ENCODE measurements around the gene PHF12. TPM values are rescaled to one million over a fixed set of nuclear protein-coding genes. Genes with fewer than 3 reads are reported as not detected.
"Not testable (repeated sequence)": the region's sequence is repeated elsewhere in the genome, so short reads cannot be mapped to it uniquely, and the experiment has no call there.

Gene PHF12
- total RNA-seq, 1 donor from 2014 or later = 69.3 TPM

DNA sequence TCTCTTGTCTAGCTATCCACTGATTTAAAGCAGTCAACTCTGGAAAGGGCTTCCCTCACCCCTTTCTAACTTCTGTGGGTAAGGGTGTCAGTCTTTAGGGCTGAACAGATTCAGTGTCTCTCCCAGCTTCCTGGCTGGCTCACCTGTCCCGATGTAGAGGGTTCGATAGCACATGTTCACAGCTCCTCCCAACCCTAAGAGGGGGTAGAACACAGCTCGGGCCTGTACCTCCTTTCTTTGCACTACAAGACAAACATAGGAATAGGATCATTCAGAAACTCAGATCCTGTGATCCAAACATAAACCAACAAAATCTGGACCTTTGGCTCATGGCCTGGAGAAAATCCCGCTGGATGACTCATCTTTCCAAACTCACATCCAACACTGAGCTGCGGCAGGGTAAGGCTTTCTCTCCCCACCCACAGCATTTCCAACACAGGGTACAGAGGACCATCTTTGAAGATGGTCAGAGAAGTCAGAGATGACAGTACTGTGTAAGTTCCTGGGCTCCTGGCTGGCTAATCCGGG lies 42.6 kb downstream of the PHF12 start:
- H3K4me3 Mint-ChIP-seq = no peak overlapping the region
- H3K27ac Mint-ChIP-seq = peak overlapping the region; percentile 12
- no peaks in the 10 kb centered on the region for H3K9me3 Mint-ChIP-seq
- peaks cover 1% of the 10 kb centered on the region for H3K4me1 Mint-ChIP-seq
- no peak for TF ChIP-seq CTCF (IDR thresholded peaks at IDR 0.05; ENCODE audit: unreplicated experiment)
- peaks cover 42% of the 10 kb centered on the region for H3K36me3 Mint-ChIP-seq
- no peak for DNase-seq (ENCODE audit: low spot score in 2 of 2, unreplicated experiment in 2 of 2)
- H3K27me3 Mint-ChIP-seq (ENCODE audit: low read depth) = no peaks in the 10 kb centered on the region

DNA sequence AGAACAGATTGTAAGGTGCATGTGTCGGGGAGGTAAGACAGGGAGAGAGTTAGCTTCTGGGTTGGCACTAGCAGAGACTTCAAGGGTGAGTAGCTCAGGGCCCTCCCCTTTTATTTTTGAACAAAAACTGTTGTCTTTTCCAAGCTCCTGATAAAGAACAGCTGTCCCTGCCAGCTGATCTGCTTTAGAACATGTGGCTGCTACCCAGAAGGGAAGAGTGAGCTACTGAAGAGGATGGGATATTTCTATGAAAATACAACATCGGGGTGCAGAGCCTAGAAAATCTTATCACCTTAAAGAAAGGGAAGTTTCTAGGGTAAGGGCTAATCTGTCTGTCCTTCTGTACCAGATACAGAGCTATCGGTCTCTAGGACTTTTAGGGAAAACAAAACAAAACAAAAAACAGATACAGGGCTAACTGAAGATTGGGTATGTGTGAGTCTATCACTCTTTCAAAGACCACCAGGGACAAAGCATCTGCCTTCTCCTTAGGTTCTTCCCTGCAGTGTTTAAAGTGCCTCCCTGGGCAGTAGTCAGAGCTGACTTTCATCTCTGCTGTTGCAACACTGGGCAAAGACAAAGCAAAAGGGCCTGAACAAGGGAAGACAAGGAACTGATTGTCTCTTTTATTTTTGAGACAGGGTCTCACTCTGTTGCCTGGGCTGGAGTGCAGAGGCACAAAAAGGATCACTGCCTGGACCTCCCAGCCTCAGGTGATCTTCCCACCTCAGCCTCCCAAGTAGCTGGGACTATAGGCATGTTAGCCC lies 43.4 kb downstream of the PHF12 start:
- H3K36me3 Mint-ChIP-seq = peaks cover 35% of the 10 kb centered on the region

GRCh38 chr17:28906706-28907438 lies 44.4 kb downstream of the PHF12 start:
- Mint-ChIP-seq H3K27me3 (ENCODE audit: low read depth) (no peaks in the 10 kb centered on the region), H3K4me1 (peaks cover 7% of the 10 kb centered on the region), H3K4me3 (no peak overlapping the region), H3K9me3 (no peaks in the 10 kb centered on the region), H3K36me3 (peaks cover 27% of the 10 kb centered on the region), H3K27ac (peak overlapping the region; percentile 43)
- no peak for TF ChIP-seq CTCF (IDR thresholded peaks at IDR 0.05; ENCODE audit: unreplicated experiment)
- no peak for DNase-seq (ENCODE audit: low spot score in 2 of 2, unreplicated experiment in 2 of 2)

More for the DNA sequence above, 43.4 kb downstream of the PHF12 start:
- Mint-ChIP-seq H3K27ac (peak overlapping the region; percentile 39), H3K9me3 (no peaks in the 10 kb centered on the region), H3K4me1 (peaks cover 1% of the 10 kb centered on the region), H3K4me3 (no peak overlapping the region), H3K27me3 (ENCODE audit: low read depth) (no peaks in the 10 kb centered on the region)
- DNase-seq (ENCODE audit: low spot score in 2 of 2, unreplicated experiment in 2 of 2) = no peak
- TF ChIP-seq CTCF (IDR thresholded peaks at IDR 0.05; ENCODE audit: unreplicated experiment) = no peak

DNA sequence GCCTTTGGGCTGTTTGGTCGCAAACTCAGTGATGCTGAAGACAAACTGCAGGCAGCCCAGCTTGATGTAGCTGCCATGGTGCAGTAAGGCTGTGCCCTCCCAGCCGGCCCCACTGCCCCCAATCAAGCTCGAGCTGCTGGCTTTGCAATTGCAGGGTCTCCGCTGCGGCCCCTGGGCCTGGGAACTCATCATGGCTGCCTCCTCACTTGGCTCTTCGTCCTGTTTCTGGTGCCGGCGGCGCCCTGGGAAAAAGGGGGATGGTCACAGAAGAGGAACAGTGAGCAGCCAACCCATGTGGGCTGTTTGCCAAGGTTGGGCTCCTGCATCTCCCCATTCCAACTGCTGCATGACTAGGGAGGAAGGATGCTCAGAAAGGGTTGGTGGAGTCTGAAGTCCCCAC lies 45.0 kb downstream of the PHF12 start:
- no peak overlapping the region for H3K4me3 Mint-ChIP-seq
- H3K36me3 Mint-ChIP-seq = peaks cover 27% of the 10 kb centered on the region
- H3K27ac Mint-ChIP-seq = peak overlapping the region; percentile 43
- DNase-seq (ENCODE audit: low spot score in 2 of 2, unreplicated experiment in 2 of 2) = no peak
- H3K4me1 Mint-ChIP-seq = peaks cover 10% of the 10 kb centered on the region
- TF ChIP-seq CTCF (IDR thresholded peaks at IDR 0.05; ENCODE audit: unreplicated experiment) = no peak
- H3K27me3 Mint-ChIP-seq (ENCODE audit: low read depth) = no peaks in the 10 kb centered on the region
- H3K9me3 Mint-ChIP-seq = no peaks in the 10 kb centered on the region

DNA sequence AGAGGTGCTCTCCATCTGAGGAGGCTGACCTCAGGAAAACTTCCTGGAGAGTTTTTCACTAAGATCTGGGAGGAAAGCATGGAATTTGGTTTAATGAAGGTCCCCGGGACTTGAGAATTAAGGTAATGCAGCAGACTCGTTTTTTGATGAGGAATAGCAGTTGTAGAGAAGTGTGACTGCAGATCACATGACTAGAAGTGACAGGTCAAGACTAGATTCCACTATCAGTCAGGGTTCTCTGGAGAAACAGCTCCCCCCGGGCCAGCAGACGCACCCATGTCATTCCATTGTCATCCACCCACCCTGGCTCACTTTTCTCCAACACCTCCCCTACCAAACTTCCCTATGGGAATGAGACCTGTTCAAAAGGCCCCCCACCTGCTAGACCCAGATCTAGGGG lies 46.5 kb downstream of the PHF12 start:
- H3K9me3 Mint-ChIP-seq = no peaks in the 10 kb centered on the region
- TF ChIP-seq CTCF (IDR thresholded peaks at IDR 0.05; ENCODE audit: unreplicated experiment) = no peak
- H3K4me1 Mint-ChIP-seq = peaks cover 10% of the 10 kb centered on the region
- no peak for DNase-seq (ENCODE audit: low spot score in 2 of 2, unreplicated experiment in 2 of 2)
- no peak overlapping the region for H3K27ac Mint-ChIP-seq
- H3K36me3 Mint-ChIP-seq = peaks cover 20% of the 10 kb centered on the region
- H3K4me3 Mint-ChIP-seq = no peak overlapping the region
- H3K27me3 Mint-ChIP-seq (ENCODE audit: low read depth) = no peaks in the 10 kb centered on the region

GRCh38 chr17:28903546-28903841 lies 47.8 kb downstream of the PHF12 start:
- Mint-ChIP-seq H3K4me1 (peaks cover 10% of the 10 kb centered on the region), H3K4me3 (peak overlapping the region; percentile 52), H3K36me3 (peaks cover 14% of the 10 kb centered on the region), H3K27ac (peak overlapping the region; percentile 68)
- DNase-seq (ENCODE audit: low spot score in 2 of 2, unreplicated experiment in 2 of 2); H3K9me3 Mint-ChIP-seq; H3K27me3 Mint-ChIP-seq (ENCODE audit: low read depth): not testable (repeated sequence)

Data from mesothelial cell of epicardium (in vitro differentiated cells).